Measurements from ENCODE around the gene SELENOI. TPM values are rescaled to one million over a fixed set of nuclear protein-coding genes. Genes with fewer than 3 reads are reported as not detected.
A peak's percentile ranks its signal among the peaks of the same experiment; 100 is the strongest.

SELENOI gene
- total and polyA plus RNA-seq, 2 donors, result 4.6 to 9.1 TPM

DNA sequence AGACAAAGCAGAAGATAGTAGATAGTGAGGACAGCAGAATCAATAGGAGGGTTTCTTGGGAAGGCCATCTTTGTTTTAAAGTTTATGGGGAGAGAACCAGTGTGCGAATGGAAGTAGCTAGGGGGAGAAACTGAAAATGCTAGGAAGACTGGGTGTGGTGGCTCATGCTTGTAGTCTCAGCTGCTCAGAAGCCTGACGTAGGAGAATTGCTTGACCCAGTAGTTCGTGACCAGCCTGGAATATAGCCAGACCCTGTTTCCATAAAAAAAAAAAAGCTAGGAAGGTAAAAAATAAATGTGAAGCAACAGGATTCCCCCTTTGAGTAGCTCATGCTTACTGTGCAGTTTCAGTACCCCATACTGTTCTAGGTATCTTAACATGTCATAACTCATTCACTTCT, 36.6 kb downstream of the SELENOI start:
- peak in 1 of 9 donors; percentile 2 for DNase-seq (ENCODE audit: low read depth in 6 of 9, low spot score in 9 of 9)
- no peak overlapping the region for H3K27ac ChIP-seq (ENCODE audit: low read depth in 1 of 2, low read length in 1 of 2)
- no peaks in the 10 kb centered on the region for H3K27me3 ChIP-seq (ENCODE audit: control insufficient read depth in 2 of 2, insufficient read depth in 1 of 2, low read length in 1 of 2)
- peaks cover 4 to 32% of the 10 kb centered on the region in 2 donors for H3K36me3 ChIP-seq (ENCODE audit: control insufficient read depth in 2 of 2, insufficient read depth in 2 of 2, low read length in 1 of 2)
- H3K4me1 ChIP-seq (ENCODE audit: control insufficient read depth in 2 of 2, insufficient read depth in 2 of 2, low read length in 2 of 2), result no peaks in the 10 kb centered on the region
- 96% methylated on average over 3 of the region's 3 CpGs for WGBS
- no peaks in the 10 kb centered on the region for H3K9me3 ChIP-seq (ENCODE audit: control insufficient read depth in 2 of 2, insufficient read depth in 1 of 2, low read length in 1 of 2)
- no peak overlapping the region for H3K4me3 ChIP-seq (ENCODE audit: low read length in 2 of 2)

DNA sequence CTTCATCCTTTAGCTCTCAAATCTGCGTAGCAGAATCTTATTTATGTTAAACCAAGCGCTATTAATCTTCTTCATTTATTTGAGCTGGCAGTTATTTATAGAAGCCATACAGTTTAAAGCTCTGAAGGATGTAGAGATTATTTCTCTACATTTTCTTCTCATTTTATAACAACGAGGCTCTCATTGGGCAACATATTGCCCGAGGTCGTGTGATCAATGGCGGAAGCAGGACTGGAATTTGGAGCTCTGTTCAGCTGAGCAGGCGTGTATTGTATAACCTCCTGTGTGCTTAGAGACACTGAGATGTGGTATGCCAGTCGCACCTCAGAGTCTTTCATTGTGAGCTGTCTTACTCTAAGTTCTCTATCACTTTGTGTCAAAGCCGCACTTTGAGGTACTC, 38.2 kb downstream of the SELENOI start:
- WGBS, result 99% methylated on average over 9 of the region's 9 CpGs
- H3K36me3 ChIP-seq (ENCODE audit: control insufficient read depth in 2 of 2, insufficient read depth in 2 of 2, low read length in 1 of 2), result peaks cover 0 to 40% of the 10 kb centered on the region in 2 donors
- no peaks in the 10 kb centered on the region for H3K9me3 ChIP-seq (ENCODE audit: control insufficient read depth in 2 of 2, insufficient read depth in 1 of 2, low read length in 1 of 2)
- DNase-seq (ENCODE audit: low read depth in 6 of 9, low spot score in 9 of 9), result no peak
- no peak overlapping the region for H3K27ac ChIP-seq (ENCODE audit: low read depth in 1 of 2, low read length in 1 of 2)
- no peaks in the 10 kb centered on the region for H3K27me3 ChIP-seq (ENCODE audit: control insufficient read depth in 2 of 2, insufficient read depth in 1 of 2, low read length in 1 of 2)
- no peaks in the 10 kb centered on the region for H3K4me1 ChIP-seq (ENCODE audit: control insufficient read depth in 2 of 2, insufficient read depth in 2 of 2, low read length in 2 of 2)
- no peak overlapping the region for H3K4me3 ChIP-seq (ENCODE audit: low read length in 2 of 2)

DNA sequence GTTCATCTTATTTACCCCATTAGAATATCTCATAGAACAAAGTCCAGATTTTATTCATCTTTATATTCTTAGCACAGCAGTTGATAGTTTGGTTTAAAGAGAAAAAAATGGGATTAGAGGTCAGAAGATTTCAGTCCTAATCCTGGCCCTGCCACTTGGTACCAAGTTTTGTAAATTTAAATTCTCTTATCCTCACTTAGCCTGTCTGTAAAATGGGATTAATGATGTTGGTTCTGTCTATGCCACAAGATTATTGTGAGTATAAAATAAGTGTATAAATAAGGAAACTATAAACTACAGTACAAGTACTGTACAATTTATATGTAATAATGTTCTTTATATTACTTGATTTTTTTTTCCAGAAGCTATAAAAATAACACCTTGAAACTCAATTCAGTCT, 38.7 kb downstream of the SELENOI start:
- Histone ChIP-seq H3K4me3 (ENCODE audit: low read length in 2 of 2) (no peak overlapping the region), H3K9me3 (ENCODE audit: control insufficient read depth in 2 of 2, insufficient read depth in 1 of 2, low read length in 1 of 2) (no peaks in the 10 kb centered on the region), H3K27me3 (ENCODE audit: control insufficient read depth in 2 of 2, insufficient read depth in 1 of 2, low read length in 1 of 2) (no peaks in the 10 kb centered on the region), H3K36me3 (ENCODE audit: control insufficient read depth in 2 of 2, insufficient read depth in 2 of 2, low read length in 1 of 2) (peaks cover 0 to 44% of the 10 kb centered on the region in 2 donors), H3K4me1 (ENCODE audit: control insufficient read depth in 2 of 2, insufficient read depth in 2 of 2, low read length in 2 of 2) (no peaks in the 10 kb centered on the region), H3K27ac (ENCODE audit: low read depth in 1 of 2, low read length in 1 of 2) (no peak overlapping the region)
- no peak for DNase-seq (ENCODE audit: low read depth in 6 of 9, low spot score in 9 of 9)

DNA sequence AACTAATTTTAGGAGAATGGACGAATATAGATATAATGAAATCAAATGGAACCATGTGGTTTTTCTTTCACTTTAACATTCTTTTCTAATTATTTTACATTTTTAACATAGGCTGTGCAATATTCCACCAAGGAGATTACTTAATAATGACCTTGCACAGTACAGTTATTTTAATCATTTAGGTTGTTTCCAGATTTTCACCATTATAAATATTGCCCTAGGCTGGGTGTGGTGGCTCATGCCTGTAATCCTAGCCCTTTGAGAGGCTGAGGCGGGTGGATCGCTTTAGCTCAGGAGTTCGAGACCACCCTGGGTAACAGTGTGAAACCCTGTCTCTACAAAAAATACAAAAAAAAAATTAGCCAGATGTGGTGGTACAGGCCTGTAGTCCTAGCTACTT, 41.2 kb downstream of the SELENOI start:
- Histone ChIP-seq H3K36me3 (ENCODE audit: control insufficient read depth in 2 of 2, insufficient read depth in 2 of 2, low read length in 1 of 2) (peaks cover 0 to 40% of the 10 kb centered on the region in 2 donors), H3K9me3 (ENCODE audit: control insufficient read depth in 2 of 2, insufficient read depth in 1 of 2, low read length in 1 of 2) (no peaks in the 10 kb centered on the region), H3K27ac (ENCODE audit: low read depth in 1 of 2, low read length in 1 of 2) (no peak overlapping the region), H3K4me1 (ENCODE audit: control insufficient read depth in 2 of 2, insufficient read depth in 2 of 2, low read length in 2 of 2) (no peaks in the 10 kb centered on the region), H3K4me3 (ENCODE audit: low read length in 2 of 2) (no peak overlapping the region), H3K27me3 (ENCODE audit: control insufficient read depth in 2 of 2, insufficient read depth in 1 of 2, low read length in 1 of 2) (no peaks in the 10 kb centered on the region)
- WGBS, result 98% methylated on average over 4 of the region's 4 CpGs
- no peak for DNase-seq (ENCODE audit: low read depth in 6 of 9, low spot score in 9 of 9)

DNA sequence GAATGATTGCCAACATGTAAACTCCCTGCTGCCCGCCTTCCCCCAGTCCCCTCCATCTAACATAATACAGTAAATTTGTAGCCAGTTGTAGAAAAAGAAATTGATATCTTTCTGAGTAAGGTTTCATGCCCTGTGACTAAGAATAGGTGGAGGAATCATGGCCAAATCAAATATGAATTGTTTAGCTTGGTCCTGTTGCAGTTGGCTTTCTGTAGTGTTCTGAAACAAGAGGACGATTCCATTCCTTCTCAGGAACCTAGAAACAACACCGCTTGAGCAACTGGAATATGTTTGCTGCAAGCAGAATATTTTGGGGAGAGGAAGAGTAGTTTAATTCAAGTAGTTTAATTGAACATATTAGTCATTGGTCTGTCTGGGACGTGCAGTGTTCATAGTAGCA, 48.8 kb downstream of the SELENOI start:
- H3K36me3 ChIP-seq (ENCODE audit: control insufficient read depth in 2 of 2, insufficient read depth in 2 of 2, low read length in 1 of 2), result peaks cover 5 to 23% of the 10 kb centered on the region in 2 donors
- H3K4me1 ChIP-seq (ENCODE audit: control insufficient read depth in 2 of 2, insufficient read depth in 2 of 2, low read length in 2 of 2), result peaks cover 0 to 10% of the 10 kb centered on the region in 2 donors

DNA sequence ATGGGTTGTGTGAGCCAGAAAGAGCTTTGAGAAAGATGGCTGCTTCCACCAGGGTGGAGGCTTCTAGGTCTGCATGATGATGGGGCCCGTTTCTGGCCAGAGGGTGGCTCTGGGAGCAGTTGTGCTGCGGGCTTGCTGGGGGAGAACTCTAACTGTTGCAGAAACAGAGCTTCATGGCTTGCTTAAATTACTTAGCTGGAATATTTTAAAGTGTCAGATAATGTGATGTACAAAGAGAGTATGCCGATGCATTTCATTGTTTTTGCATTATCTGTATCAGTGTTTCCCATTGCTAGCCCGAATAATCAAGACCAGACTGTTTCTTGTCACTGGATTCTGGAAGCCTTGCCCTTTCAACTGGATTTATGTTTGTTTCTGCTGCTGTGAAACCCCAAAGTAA, 49.5 kb downstream of the SELENOI start:
- no peaks in the 10 kb centered on the region for H3K9me3 ChIP-seq (ENCODE audit: control insufficient read depth in 2 of 2, insufficient read depth in 1 of 2, low read length in 1 of 2)
- no peak overlapping the region for H3K4me3 ChIP-seq (ENCODE audit: low read length in 2 of 2)
- no peaks in the 10 kb centered on the region for H3K27me3 ChIP-seq (ENCODE audit: control insufficient read depth in 2 of 2, insufficient read depth in 1 of 2, low read length in 1 of 2)
- WGBS, result 82% methylated on average over 4 of the region's 4 CpGs
- no peak for DNase-seq (ENCODE audit: low read depth in 6 of 9, low spot score in 9 of 9)
- peaks cover 0 to 17% of the 10 kb centered on the region in 2 donors for H3K4me1 ChIP-seq (ENCODE audit: control insufficient read depth in 2 of 2, insufficient read depth in 2 of 2, low read length in 2 of 2)
- H3K36me3 ChIP-seq (ENCODE audit: control insufficient read depth in 2 of 2, insufficient read depth in 2 of 2, low read length in 1 of 2), result peaks cover 5 to 20% of the 10 kb centered on the region in 2 donors
- no peak overlapping the region for H3K27ac ChIP-seq (ENCODE audit: low read depth in 1 of 2, low read length in 1 of 2)

More for the DNA sequence above, 48.8 kb downstream of the SELENOI start:
- Histone ChIP-seq H3K27ac (ENCODE audit: low read depth in 1 of 2, low read length in 1 of 2) (no peak overlapping the region), H3K4me3 (ENCODE audit: low read length in 2 of 2) (no peak overlapping the region), H3K27me3 (ENCODE audit: control insufficient read depth in 2 of 2, insufficient read depth in 1 of 2, low read length in 1 of 2) (no peaks in the 10 kb centered on the region), H3K9me3 (ENCODE audit: control insufficient read depth in 2 of 2, insufficient read depth in 1 of 2, low read length in 1 of 2) (no peaks in the 10 kb centered on the region)
- DNase-seq (ENCODE audit: low read depth in 6 of 9, low spot score in 9 of 9), result no peak
- WGBS, result 94% methylated on average over 4 of the region's 4 CpGs

DNA sequence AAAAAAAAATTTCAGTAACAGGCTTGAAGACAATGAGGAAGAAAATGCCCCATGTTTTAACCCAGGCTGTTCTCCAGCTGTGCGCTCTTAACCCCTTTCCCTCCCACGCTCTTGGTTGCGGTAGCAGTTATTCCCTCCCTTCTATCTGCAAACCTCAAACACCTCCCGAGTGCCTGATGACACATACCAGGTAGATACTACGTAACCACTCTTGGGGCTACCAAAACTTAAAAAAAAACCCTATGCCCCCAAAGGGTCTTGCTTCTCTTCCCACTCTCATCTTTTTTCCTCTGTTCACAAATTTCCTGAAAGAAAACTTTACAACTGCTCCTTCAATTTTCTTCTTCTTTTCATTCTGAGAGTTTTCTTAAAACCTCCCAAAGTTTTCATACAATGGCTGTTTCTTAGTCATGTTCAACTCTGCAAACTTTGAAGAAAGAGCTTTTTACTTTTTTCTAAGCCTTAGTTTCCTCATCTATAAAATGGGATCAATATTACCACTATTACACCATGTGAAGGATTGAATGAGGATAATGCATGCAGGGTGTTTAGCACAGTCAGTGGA, 50.9 kb downstream of the SELENOI start:
- peaks cover 5 to 14% of the 10 kb centered on the region in 2 donors for H3K36me3 ChIP-seq (ENCODE audit: control insufficient read depth in 2 of 2, insufficient read depth in 2 of 2, low read length in 1 of 2)
- peaks cover 0 to 25% of the 10 kb centered on the region in 2 donors for H3K4me1 ChIP-seq (ENCODE audit: control insufficient read depth in 2 of 2, insufficient read depth in 2 of 2, low read length in 2 of 2)
- H3K27ac ChIP-seq (ENCODE audit: low read depth in 1 of 2, low read length in 1 of 2), result no peak overlapping the region
- DNase-seq (ENCODE audit: low read depth in 6 of 9, low spot score in 9 of 9), result peak in 8 of 9 donors; percentile 11 to 75 (median 33)
- no peaks in the 10 kb centered on the region for H3K9me3 ChIP-seq (ENCODE audit: control insufficient read depth in 2 of 2, insufficient read depth in 1 of 2, low read length in 1 of 2)
- 87% methylated on average over 5 of the region's 5 CpGs for WGBS
- peaks cover 0 to 7% of the 10 kb centered on the region in 2 donors for H3K27me3 ChIP-seq (ENCODE audit: control insufficient read depth in 2 of 2, insufficient read depth in 1 of 2, low read length in 1 of 2)
- no peak overlapping the region for H3K4me3 ChIP-seq (ENCODE audit: low read length in 2 of 2)

DNA sequence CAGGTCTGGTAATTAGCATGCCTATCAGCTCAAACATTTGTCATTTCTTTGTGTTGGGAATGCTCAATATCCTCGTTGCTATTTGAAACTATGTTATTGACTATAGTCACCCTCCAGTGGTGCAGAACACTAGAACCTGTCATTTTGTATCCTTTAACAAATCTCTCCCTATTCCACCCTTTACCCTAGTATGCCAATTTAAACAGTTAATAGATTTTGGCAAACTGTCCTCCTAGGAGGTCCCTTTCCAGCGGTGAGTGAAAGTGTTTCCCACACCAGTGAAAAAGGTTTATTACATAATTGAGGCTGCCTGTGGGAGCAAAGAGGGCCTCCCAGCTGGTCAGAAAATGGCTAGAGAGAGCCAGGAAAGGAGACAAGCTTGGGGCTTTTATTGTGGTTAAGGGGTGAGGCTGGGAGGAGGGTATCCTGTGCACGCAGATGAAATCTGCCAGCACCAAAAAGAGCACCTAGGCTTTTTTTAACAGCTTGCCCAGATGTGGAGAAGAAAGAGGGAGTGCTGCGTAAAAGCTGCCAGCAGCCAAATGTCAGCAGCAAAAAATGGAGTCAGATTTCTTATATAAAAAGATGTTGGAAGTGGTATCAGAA, 53.9 kb downstream of the SELENOI start:
- Histone ChIP-seq H3K4me3 (ENCODE audit: low read length in 2 of 2) (no peak overlapping the region), H3K9me3 (ENCODE audit: control insufficient read depth in 2 of 2, insufficient read depth in 1 of 2, low read length in 1 of 2) (no peaks in the 10 kb centered on the region), H3K27ac (ENCODE audit: low read depth in 1 of 2, low read length in 1 of 2) (no peak overlapping the region), H3K4me1 (ENCODE audit: control insufficient read depth in 2 of 2, insufficient read depth in 2 of 2, low read length in 2 of 2) (peaks cover 0 to 27% of the 10 kb centered on the region in 2 donors), H3K36me3 (ENCODE audit: control insufficient read depth in 2 of 2, insufficient read depth in 2 of 2, low read length in 1 of 2) (peaks cover under 1 to 6% of the 10 kb centered on the region in 2 donors), H3K27me3 (ENCODE audit: control insufficient read depth in 2 of 2, insufficient read depth in 1 of 2, low read length in 1 of 2) (peaks cover 0 to 17% of the 10 kb centered on the region in 2 donors)
- peak in 1 of 9 donors; percentile 36 for DNase-seq (ENCODE audit: low read depth in 6 of 9, low spot score in 9 of 9)
- WGBS, result 50% methylated on average over 4 of the region's 4 CpGs

DNA sequence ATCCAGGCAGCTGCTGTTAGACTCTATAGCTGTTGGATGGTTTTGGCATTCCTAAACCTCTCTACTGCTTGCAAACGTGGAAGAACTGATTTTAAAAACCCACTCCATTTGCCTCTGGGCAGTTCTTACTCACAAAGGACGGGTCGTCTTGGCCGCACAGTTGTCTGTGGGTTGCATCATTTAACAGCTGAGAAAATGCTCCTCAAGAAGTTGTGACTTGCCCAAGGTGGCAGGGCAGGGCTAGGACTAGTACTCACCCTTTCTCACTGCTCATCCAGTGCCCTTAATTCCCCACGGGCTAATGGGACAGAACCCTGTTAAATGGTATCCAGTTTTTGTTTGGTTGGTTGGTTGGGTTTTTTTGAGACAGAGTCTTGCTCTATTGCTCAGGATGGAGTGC, 54.8 kb downstream of the SELENOI start:
- WGBS, result 93% methylated on average over 5 of the region's 5 CpGs
- DNase-seq (ENCODE audit: low read depth in 6 of 9, low spot score in 9 of 9), result no peak
- H3K27me3 ChIP-seq (ENCODE audit: control insufficient read depth in 2 of 2, insufficient read depth in 1 of 2, low read length in 1 of 2), result peaks cover 0 to 17% of the 10 kb centered on the region in 2 donors
- H3K36me3 ChIP-seq (ENCODE audit: control insufficient read depth in 2 of 2, insufficient read depth in 2 of 2, low read length in 1 of 2), result no peaks in the 10 kb centered on the region
- H3K4me3 ChIP-seq (ENCODE audit: low read length in 2 of 2), result no peak overlapping the region
- H3K27ac ChIP-seq (ENCODE audit: low read depth in 1 of 2, low read length in 1 of 2), result no peak overlapping the region
- peaks cover 0 to 27% of the 10 kb centered on the region in 2 donors for H3K4me1 ChIP-seq (ENCODE audit: control insufficient read depth in 2 of 2, insufficient read depth in 2 of 2, low read length in 2 of 2)
- no peaks in the 10 kb centered on the region for H3K9me3 ChIP-seq (ENCODE audit: control insufficient read depth in 2 of 2, insufficient read depth in 1 of 2, low read length in 1 of 2)

All from thymus (tissue), 11 donors.